SU-DHL-6 (cell line): ENCODE results near the gene TBC1D8.

Experiments
- EZH2phosphoT487 ChIP-seq: fragments of 200-600 bp; sonication (generic), shearing (Covaris generic); conservative IDR thresholded peaks from 2 replicates; pipeline ENCODE4 v1.6.1; 2018; ENCODE audit warnings: mild to moderate bottlenecking, antibody characterized with exemption, low read length, moderate library complexity, mixed read lengths
- TF ChIP-seq, protein P1 (sequence below): fragments of 200-600 bp; sonication (generic); IDR thresholded peaks from one replicate; pipeline ENCODE4 v1.5.1; 2017; ENCODE audit warnings: antibody characterized with exemption, mild to moderate bottlenecking, low read length, moderate library complexity; ENCODE audit not compliant: insufficient read depth, poor library complexity, severe bottlenecking

GRCh38 chr2:101032084-101032776 lies 119.0 kb downstream of the TBC1D8 start:
- TF ChIP-seq, protein P1, sequence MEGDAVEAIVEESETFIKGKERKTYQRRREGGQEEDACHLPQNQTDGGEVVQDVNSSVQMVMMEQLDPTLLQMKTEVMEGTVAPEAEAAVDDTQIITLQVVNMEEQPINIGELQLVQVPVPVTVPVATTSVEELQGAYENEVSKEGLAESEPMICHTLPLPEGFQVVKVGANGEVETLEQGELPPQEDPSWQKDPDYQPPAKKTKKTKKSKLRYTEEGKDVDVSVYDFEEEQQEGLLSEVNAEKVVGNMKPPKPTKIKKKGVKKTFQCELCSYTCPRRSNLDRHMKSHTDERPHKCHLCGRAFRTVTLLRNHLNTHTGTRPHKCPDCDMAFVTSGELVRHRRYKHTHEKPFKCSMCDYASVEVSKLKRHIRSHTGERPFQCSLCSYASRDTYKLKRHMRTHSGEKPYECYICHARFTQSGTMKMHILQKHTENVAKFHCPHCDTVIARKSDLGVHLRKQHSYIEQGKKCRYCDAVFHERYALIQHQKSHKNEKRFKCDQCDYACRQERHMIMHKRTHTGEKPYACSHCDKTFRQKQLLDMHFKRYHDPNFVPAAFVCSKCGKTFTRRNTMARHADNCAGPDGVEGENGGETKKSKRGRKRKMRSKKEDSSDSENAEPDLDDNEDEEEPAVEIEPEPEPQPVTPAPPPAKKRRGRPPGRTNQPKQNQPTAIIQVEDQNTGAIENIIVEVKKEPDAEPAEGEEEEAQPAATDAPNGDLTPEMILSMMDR: no peak
- TF ChIP-seq EZH2phosphoT487: no peak
